Mesenchymal stem cell (in vitro differentiated cells and primary cell): ENCODE data around the gene IGF2.

Experiments
- DNase-seq: peaks from one replicate; pipeline ENCODE4 v3.0.0-alpha.2; 2013
- H2AFZ ChIP-seq: one replicate; pipeline ENCODE4 v1.6.1; 2013; ENCODE audit warnings: low read depth, mild to moderate bottlenecking, control low read depth, inconsistent platforms, low read length, moderate library complexity
- H2AK5ac ChIP-seq: 2 replicates; pipeline ENCODE4 v1.6.1; 2013; ENCODE audit warnings: low read length, moderate library complexity, mild to moderate bottlenecking, inconsistent platforms; ENCODE audit not compliant: severe bottlenecking
- H2BK120ac ChIP-seq: one replicate; pipeline ENCODE4 v1.6.1; 2013; ENCODE audit warnings: low read depth, mild to moderate bottlenecking, inconsistent platforms, low read length, moderate library complexity
- H2BK12ac ChIP-seq, 2 experiments: one replicate each; pipeline ENCODE4 v1.6.1; 2013; ENCODE audit warnings: inconsistent platforms in 2 of 2, low read length in 2 of 2, mild to moderate bottlenecking in 2 of 2, moderate library complexity in 2 of 2, control low read depth in 1 of 2
- H2BK15ac ChIP-seq: one replicate; pipeline ENCODE4 v1.6.1; 2013; ENCODE audit warnings: mild to moderate bottlenecking, low read depth, inconsistent platforms; ENCODE audit not compliant: poor library complexity, severe bottlenecking
- H2BK5ac ChIP-seq: 2 replicates; pipeline ENCODE4 v1.6.1; 2013; ENCODE audit warnings: low read depth, mild to moderate bottlenecking, low read length, control low read depth, inconsistent platforms; ENCODE audit not compliant: poor library complexity, severe bottlenecking
- H3K14ac ChIP-seq, 2 experiments: one replicate each; pipeline ENCODE4 v1.6.1; 2013; ENCODE audit warnings: inconsistent platforms in 2 of 2, low read length in 2 of 2, control low read depth in 1 of 2, mild to moderate bottlenecking in 1 of 2, moderate library complexity in 1 of 2
- H3K18ac ChIP-seq, 2 experiments: one replicate each; pipeline ENCODE4 v1.6.1; 2013; ENCODE audit warnings: inconsistent platforms in 2 of 2, low read length in 2 of 2, control low read depth in 1 of 2, low read depth in 1 of 2, mild to moderate bottlenecking in 1 of 2
- H3K23ac ChIP-seq, 2 experiments: one replicate each; pipeline ENCODE4 v1.6.1; 2013; ENCODE audit warnings: inconsistent platforms in 2 of 2, low read length in 2 of 2, mild to moderate bottlenecking in 2 of 2, moderate library complexity in 2 of 2, control low read depth in 1 of 2
- H3K27ac ChIP-seq: 2 replicates; pipeline ENCODE4 v1.5.1; 2013; ENCODE audit warnings: mild to moderate bottlenecking, moderate library complexity, low read length, control low read depth, inconsistent platforms; ENCODE audit not compliant: poor library complexity, severe bottlenecking
- H3K27me3 ChIP-seq, 2 experiments: 2 replicates each; pipeline versions ENCODE4 v1.6.1 to v1.7.0; 2013; ENCODE audit warnings: low read length in 2 of 2, mild to moderate bottlenecking in 2 of 2, moderate library complexity in 2 of 2, control low read depth in 1 of 2, inconsistent platforms in 1 of 2; ENCODE audit not compliant: control insufficient read depth in 1 of 2, insufficient read depth in 1 of 2
- H3K36me3 ChIP-seq, 2 experiments: 2 replicates each; pipeline versions ENCODE4 v1.6.1 to v1.7.0; 2013; ENCODE audit warnings: low read length in 2 of 2, control low read depth in 1 of 2, inconsistent platforms in 1 of 2, low read depth in 1 of 2, mild to moderate bottlenecking in 1 of 2; ENCODE audit not compliant: insufficient read depth in 2 of 2, control insufficient read depth in 1 of 2
- H3K4ac ChIP-seq, 2 experiments: one replicate each; pipeline ENCODE4 v1.6.1; 2013; ENCODE audit warnings: inconsistent platforms in 2 of 2, low read length in 2 of 2, mild to moderate bottlenecking in 2 of 2, moderate library complexity in 2 of 2, control low read depth in 1 of 2, low read depth in 1 of 2
- H3K4me1 ChIP-seq: 2 replicates; pipeline ENCODE4 v1.6.1; 2013; ENCODE audit warnings: low read depth, low read length, control low read depth; ENCODE audit not compliant: control insufficient read depth, insufficient read depth
- H3K4me2 ChIP-seq: 2 replicates; pipeline ENCODE4 v1.6.1; 2013; ENCODE audit warnings: low read length, mild to moderate bottlenecking, inconsistent platforms; ENCODE audit not compliant: poor library complexity, severe bottlenecking
- H3K4me3 ChIP-seq, 2 experiments: 2 replicates each; pipeline versions ENCODE4 v1.5.1 to v1.7.0; 2013; ENCODE audit warnings: low read length in 2 of 2, mild to moderate bottlenecking in 2 of 2, control low read depth in 1 of 2, low read depth in 1 of 2; ENCODE audit not compliant: insufficient read depth in 1 of 2
- H3K79me1 ChIP-seq: replicated peaks from 2 replicates; pipeline ENCODE4 v1.6.1; 2013; ENCODE audit warnings: mild to moderate bottlenecking, control low read depth, low read length, inconsistent platforms; ENCODE audit not compliant: poor library complexity, severe bottlenecking
- H3K9ac ChIP-seq: 2 replicates; pipeline ENCODE4 v1.7.0; 2013; ENCODE audit warnings: mild to moderate bottlenecking, low read length, moderate library complexity
- H3K9me3 ChIP-seq: 2 replicates; pipeline ENCODE4 v1.7.0; 2013; ENCODE audit warnings: mild to moderate bottlenecking, low read length; ENCODE audit not compliant: control insufficient read depth
- H4K8ac ChIP-seq: one replicate; pipeline ENCODE4 v1.6.1; 2013; ENCODE audit warnings: inconsistent platforms, mild to moderate bottlenecking, low read length, moderate library complexity
- H4K91ac ChIP-seq: one replicate; pipeline ENCODE4 v1.6.1; 2013; ENCODE audit warnings: mild to moderate bottlenecking, low read length, inconsistent platforms
- WGBS: methylation state at CpG from one replicate; pipeline ENCODE4 v1.1.7; 2013; ENCODE audit warnings: mixed read lengths; 5-methylcytosine and 5-hydroxymethylcytosine counted together

Gene IGF2

DNA sequence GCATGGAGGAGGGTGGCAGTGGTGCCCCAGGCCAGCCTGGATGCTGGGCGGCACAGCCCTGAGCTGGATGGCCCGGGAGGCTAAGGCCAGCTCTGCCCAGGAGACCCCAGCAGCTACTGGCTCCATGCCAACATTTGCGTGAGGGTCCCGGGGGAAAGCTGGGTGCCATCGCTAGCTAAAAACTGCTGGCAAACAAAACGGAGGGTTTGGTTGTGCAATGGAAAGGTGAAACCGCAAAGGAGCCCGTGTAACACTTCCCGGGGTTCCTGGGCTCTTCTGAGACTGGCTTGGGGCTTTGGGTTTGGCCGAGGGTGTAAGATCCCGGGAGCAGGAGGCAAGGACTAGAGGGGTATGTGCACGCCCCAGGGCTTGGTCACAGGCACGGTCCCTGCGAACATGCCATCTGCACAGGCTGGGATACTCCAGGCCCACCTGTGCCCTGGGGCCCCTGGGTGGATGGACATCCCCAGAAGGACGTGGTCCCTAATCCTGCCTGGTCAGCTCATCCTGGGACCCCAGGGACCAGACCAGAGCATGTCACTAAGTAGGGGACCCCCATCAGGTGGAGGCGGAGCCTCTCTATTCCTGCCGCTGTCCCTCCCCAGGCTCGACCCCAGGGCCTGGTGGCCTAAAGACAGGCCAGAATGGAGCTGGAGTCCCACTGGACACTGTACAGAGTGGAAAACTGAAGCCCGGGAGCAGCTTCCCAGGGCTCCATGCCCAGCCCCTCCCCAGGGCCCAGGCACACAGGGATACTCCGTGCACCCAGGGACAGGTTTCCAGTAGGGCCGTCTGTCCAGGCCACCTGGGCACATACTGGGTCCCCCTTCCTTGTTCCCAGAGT lies 44.6 kb downstream of the IGF2 start:
- no peak for DNase-seq
- Histone ChIP-seq H3K4me3 (peak overlapping the region in 1 of 2 experiments; percentile 14), H3K36me3 (peaks cover 0 to 3% of the 10 kb centered on the region in 2 experiments), H2AK5ac (peak overlapping the region; percentile 97), H3K4me1 (peaks cover 84% of the 10 kb centered on the region), H3K27me3 (peaks cover 0 to 18% of the 10 kb centered on the region in 2 experiments), H4K91ac (peak overlapping the region; percentile 61), H2BK15ac (peak overlapping the region; percentile 33), H3K9me3 (no peaks in the 10 kb centered on the region), H3K18ac (peak overlapping the region in 1 of 2 experiments; percentile 45), H3K27ac (no peak overlapping the region), H2BK120ac (peak overlapping the region; percentile 1), H3K4ac (peak overlapping the region in 1 of 2 experiments; percentile 40), H3K79me1 (peaks cover 8% of the 10 kb centered on the region), H3K23ac (no peak overlapping the region), H4K8ac (no peak overlapping the region), H3K9ac (no peak overlapping the region), H3K4me2 (no peak overlapping the region), H2AFZ (no peak overlapping the region), H2BK5ac (no peak overlapping the region), H2BK12ac (peak overlapping the region in 1 of 2 experiments; percentile 53), H3K14ac (no peak overlapping the region)
- 96% methylated on average over 21 of the region's 21 CpGs for WGBS

DNA sequence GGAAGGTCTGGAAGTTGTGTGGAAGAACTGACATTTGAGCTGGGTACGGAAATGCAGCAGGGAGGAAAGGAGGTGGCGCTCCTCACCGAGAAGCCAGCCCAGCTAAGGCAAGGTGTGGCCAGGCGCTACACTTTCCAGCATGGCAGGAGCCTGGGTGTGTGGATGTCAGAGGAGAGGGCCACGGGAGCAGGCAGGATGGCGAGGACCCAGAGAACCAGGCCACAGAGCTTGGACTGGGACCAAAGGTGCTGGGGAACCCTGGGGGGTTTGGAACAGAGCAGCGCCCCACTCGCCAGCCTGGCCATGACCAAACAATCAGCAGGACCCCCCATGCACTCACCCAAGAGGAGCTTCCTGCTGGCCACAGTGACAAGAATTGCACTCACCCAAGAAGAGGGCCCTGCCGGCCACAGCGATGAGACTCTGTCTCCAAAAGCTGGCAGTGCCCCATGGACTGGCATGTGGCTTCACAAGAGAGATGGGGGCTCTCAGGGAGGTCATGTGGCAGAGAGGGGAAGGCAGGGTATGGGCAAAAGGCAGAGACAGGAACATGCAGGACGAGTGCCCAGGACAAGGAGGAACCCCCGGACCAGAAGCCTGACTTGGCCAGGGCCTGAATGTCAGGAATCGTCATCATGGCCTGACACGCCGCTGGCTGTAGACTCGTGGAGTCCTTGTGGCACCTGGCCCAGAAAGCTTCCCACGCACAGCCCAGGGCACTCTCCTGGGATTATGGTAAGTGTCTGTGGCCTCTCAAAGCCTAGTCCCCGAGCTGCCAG lies 45.4 kb downstream of the IGF2 start:
- Histone ChIP-seq H2AFZ (no peak overlapping the region), H3K4me3 (peak overlapping the region in 1 of 2 experiments; percentile 14), H3K18ac (peak overlapping the region in 1 of 2 experiments; percentile 45), H3K4ac (no peak overlapping the region), H2BK120ac (no peak overlapping the region), H3K4me1 (peaks cover 76% of the 10 kb centered on the region), H3K14ac (peak overlapping the region in 1 of 2 experiments; percentile 26), H3K9me3 (no peaks in the 10 kb centered on the region), H2BK15ac (no peak overlapping the region), H3K27ac (peak overlapping the region; percentile 68), H3K79me1 (peaks cover 8% of the 10 kb centered on the region), H3K36me3 (peaks cover 0 to under 1% of the 10 kb centered on the region in 2 experiments), H2AK5ac (peak overlapping the region; percentile 97), H3K4me2 (no peak overlapping the region), H3K23ac (no peak overlapping the region), H4K91ac (peak overlapping the region; percentile 61), H3K9ac (no peak overlapping the region), H4K8ac (no peak overlapping the region), H3K27me3 (peaks cover 0 to 18% of the 10 kb centered on the region in 2 experiments), H2BK12ac (no peak overlapping the region), H2BK5ac (no peak overlapping the region)
- 92% methylated on average over 16 of the region's 18 CpGs for WGBS
- no peak for DNase-seq

GRCh38 chr11:2092956-2093412 lies 46.2 kb downstream of the IGF2 start:
- Histone ChIP-seq H2BK120ac (no peak overlapping the region), H3K79me1 (peaks cover 8% of the 10 kb centered on the region), H4K8ac (no peak overlapping the region), H2AK5ac (peak overlapping the region; percentile 97), H3K4ac (no peak overlapping the region), H3K14ac (peak overlapping the region in 1 of 2 experiments; percentile 14), H3K9me3 (no peaks in the 10 kb centered on the region), H3K4me1 (peaks cover 69% of the 10 kb centered on the region), H3K18ac (peak overlapping the region in 1 of 2 experiments; percentile 10), H3K23ac (no peak overlapping the region), H2AFZ (no peak overlapping the region), H3K27me3 (peaks cover 0 to 18% of the 10 kb centered on the region in 2 experiments), H3K36me3 (no peaks in the 10 kb centered on the region), H3K4me2 (no peak overlapping the region), H3K27ac (peak overlapping the region; percentile 68), H2BK5ac (no peak overlapping the region), H3K9ac (no peak overlapping the region), H2BK15ac (no peak overlapping the region), H4K91ac (no peak overlapping the region), H3K4me3 (no peak overlapping the region), H2BK12ac (no peak overlapping the region)
- peak; percentile 10 for DNase-seq
- 83% methylated on average over 9 of the region's 10 CpGs for WGBS

DNA sequence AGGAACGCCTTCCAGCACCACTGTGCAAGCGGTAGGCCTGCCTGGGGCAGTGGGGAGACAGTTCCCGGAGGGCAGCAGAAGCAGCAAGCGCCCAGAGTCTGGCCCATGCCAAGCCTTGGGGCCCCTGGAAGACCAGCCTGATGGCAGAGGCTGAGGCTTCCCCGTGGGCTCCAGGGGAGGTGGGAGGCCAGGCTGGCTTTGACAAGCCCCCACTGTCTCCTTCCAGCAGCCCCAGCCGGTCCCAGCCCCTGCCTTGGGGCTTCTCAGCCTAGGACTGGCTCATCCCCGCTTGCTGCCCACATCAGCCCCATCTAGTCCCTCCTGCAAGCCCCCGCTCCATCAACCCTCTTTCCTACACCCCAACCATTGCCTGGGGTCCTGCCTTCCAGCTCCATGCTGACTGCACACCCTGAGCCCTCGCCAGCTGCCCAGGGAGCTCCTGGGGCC lies 46.7 kb downstream of the IGF2 start:
- Histone ChIP-seq H2BK5ac (no peak overlapping the region), H2BK15ac (no peak overlapping the region), H3K36me3 (no peaks in the 10 kb centered on the region), H4K91ac (no peak overlapping the region), H3K27me3 (peaks cover 0 to 18% of the 10 kb centered on the region in 2 experiments), H2AK5ac (peak overlapping the region; percentile 81), H3K9me3 (no peaks in the 10 kb centered on the region), H3K23ac (no peak overlapping the region), H3K4ac (no peak overlapping the region), H3K4me1 (peaks cover 64% of the 10 kb centered on the region), H3K79me1 (peaks cover 8% of the 10 kb centered on the region), H3K4me2 (no peak overlapping the region), H3K4me3 (peak overlapping the region in 1 of 2 experiments; percentile 16), H3K14ac (no peak overlapping the region), H2BK120ac (no peak overlapping the region), H2BK12ac (no peak overlapping the region), H3K18ac (no peak overlapping the region), H4K8ac (no peak overlapping the region), H3K27ac (peak overlapping the region; percentile 68), H2AFZ (no peak overlapping the region), H3K9ac (no peak overlapping the region)
- DNase-seq = no peak
- 78% methylated on average over 8 of the region's 9 CpGs for WGBS
